GM21528 (cell line): Measurements from ENCODE around the gene GIPC3.
"Not testable (repeated sequence)": the region's sequence is repeated elsewhere in the genome, so short reads cannot be mapped to it uniquely, and the experiment has no call there.

ENCODE experiments used
- ATAC-seq: cut with Tn5 transposase; IDR thresholded peaks from one replicate; pipeline ENCODE4 v1.9.1; 2021; ENCODE audit warnings: mild to moderate bottlenecking, moderate library complexity; ENCODE audit not compliant: unreplicated experiment, low FRiP score

Gene GIPC3

DNA sequence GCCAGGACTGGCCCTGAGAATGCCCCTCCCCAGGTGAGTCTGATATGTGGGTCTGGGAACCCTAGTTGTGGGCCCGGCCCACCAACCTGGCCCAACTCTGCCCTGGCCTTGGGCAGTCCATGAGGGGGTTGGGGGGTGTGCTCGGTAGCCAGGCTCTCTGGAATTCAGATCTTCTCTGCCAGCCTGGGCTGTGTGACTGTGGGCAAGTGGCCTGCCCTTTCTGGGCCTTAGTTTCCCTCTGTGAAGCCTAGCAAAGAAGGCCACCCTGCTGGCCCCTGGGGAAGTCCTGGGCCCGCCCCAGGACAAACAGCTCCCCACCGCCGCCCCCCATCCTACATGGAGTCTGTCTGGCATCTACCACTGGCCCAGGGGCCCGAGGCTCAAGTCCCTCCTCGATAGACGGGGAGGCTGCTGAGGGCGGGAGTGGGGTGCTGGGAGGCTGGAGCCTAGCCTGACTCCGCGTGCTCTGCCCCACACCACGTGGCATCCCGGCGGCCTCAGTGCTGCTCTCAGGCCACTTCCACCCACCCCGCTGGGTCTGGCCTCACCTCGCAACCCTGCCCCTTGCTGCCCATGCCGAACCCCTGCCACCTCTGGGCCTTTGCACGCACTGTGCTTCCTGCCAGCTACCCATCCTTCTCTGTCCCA, 29.7 kb downstream of the GIPC3 start:
- ATAC-seq = no peak

DNA sequence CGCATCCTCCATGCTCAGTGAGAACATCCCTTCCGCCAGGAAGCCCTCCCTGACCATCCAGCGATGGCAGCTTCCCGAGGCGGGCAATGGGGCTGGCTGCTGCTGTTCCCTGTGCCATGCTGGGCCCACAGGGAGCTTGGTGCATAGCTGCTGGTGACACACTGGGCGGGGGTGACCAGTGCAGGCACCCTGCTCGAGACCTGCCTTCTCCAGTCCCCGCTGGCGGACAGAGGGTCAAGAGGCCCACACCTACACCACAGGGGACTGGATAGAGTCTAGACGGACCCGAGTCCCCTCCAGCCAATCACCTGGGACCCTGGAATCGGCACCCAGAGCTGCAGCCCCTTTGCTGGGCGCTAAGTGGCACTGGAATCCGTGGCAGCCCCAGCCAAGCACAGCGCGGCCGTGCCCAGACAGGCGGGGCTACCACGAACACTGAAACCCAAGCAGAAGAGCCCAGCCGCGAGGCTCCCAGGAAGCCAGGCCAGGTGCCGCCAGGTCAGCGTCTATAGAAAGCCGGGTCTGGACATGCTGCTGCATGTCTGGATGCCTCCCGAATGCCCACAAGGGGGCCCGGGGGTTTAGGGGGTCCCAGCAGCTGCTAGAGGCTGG, 30.4 kb downstream of the GIPC3 start:
- no peak for ATAC-seq

DNA sequence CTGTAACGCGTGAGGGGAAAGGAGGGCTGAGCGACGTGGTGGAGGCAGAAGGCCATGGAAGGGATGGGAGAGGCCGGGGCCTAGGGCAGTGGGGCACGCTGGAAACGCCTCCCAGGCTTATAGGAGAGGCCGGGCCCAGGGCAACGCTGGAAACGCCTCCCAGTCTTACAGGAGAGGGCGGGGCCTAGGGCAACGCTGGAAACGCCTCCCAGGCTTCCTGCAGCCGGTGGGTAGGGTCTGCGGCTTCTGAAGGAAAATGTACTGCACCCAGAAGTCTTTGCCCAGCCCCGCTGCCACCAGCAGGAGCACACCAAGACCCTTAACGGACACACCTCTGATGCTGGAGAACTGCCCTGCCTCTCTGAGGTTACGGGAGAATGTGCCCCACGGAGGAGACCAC, 32.2 kb downstream of the GIPC3 start:
- ATAC-seq = no peak

DNA sequence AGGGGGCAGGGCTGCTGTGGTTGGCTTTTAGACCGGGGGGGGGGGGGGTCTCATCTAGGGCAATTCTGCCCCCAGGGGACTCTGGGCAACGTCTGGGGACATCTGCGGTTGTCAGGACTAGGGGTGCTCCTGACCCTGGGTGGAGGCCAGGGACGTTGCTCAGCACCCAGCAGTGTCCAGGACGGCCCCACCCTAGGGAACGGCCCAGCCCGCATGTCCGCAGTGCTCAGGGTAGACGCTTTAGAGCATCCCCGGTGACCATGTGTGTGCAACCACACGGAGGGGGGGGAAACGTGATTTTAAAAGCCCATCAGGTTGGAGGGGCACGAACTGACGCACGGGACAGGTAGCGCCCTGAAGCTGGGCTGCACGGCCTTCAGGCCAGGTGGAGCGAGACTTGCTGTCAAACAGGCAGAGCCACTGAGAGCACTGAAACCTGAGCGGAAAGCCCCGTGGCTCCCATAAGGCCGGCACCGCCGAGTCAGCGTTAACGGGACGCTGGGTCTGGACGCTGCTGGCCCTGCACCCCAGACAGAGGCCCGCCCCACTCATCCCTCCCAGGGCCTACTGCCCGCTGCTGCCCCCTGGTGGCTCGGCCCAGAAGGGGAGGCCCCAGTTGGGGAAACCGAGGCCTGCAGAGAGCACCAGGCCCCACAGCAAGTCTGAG, 33.0 kb downstream of the GIPC3 start:
- ATAC-seq = no peak

DNA sequence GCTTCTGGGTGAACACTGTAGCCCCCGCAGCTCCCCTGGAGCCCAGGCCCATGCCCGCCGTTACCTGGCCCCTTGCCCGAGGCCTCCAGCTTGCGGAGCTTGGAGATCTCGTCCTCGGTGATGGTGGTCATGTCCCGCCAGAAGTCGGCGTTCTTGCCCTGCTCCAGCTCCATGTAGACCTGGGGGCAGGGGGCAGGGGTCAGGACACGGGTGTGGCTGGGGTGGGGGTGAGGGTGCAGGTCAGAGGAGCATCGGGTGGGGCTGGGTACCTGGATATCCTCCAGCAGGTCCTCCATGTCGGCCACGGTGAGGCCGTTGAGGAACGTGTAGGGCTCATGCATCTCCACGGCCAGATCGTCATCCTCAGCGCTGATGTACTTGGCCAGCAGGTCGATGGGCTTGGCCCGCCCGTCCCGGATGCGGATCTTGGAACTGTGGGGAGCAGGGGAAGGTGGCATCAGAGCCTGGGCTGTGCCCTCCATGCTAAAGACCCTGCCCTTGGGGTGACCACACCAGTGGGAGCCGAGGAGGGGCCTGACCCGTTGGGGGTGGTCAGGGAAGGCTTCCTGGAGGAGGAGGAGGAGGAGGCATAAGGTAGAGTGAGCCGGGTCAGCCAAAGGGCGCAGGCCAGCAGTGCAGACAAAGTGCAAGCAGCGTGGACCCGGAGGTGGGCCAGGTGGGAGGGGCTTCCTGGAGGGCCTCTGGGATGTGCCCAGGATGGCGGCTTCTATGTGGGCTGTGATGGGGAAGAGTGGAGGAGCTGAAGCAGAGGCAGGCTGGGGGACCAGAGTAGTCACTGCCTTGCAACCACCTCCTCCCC, 33.7 kb downstream of the GIPC3 start:
- no peak for ATAC-seq

DNA sequence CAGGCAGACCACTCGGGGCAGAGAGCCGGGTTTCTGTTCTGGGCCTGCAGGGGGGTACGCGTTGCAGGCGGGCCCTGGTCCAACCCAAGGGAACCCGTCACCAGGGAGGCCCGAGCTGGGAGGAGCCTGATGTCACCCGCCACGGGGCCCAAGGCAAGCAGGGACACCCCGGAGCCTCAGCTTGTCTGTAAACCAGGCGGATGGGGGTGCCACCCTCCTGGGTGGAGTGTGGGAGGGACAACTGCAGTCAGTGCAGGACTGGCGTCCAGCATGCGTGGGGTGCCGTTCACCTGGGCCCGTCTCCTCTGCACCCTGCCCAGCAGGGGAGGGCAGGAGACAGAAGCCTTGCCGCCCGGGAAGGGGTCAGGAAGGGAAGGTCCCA, 34.3 kb downstream of the GIPC3 start:
- ATAC-seq = no peak

DNA sequence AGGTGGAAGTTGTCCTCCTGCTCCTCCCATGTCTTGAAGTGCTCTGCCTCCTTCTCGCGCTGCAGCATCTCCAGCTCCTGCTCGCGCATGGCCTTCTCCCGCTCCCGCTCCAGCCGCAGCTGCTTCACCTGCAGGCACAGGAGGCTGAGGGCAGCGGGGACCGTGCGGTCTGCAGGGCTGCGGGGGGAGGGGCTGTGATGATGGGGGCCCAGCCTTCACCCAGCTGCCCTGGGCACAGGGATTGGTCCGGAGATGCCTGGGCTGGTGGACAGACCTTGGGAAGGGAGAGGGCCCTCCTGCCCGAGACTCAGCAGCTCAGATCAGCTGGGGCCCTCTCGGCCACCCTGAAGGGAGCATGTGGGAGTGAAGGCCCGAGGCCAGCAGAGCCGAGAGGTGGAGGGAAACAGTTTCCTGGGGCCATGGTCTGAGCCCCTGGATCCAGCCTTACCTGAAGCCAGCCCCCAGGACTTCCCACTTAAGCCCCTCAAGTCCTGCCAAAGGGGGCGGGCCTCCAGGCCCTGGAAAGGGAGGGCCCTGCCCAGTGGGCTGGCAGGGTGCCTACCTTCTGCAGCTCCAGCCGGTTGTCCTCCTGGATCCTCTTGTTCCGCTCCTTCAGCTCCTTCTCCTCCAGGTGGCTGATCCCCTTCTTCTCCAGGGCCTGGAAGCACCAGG, 35.0 kb downstream of the GIPC3 start:
- ATAC-seq = no peak

DNA sequence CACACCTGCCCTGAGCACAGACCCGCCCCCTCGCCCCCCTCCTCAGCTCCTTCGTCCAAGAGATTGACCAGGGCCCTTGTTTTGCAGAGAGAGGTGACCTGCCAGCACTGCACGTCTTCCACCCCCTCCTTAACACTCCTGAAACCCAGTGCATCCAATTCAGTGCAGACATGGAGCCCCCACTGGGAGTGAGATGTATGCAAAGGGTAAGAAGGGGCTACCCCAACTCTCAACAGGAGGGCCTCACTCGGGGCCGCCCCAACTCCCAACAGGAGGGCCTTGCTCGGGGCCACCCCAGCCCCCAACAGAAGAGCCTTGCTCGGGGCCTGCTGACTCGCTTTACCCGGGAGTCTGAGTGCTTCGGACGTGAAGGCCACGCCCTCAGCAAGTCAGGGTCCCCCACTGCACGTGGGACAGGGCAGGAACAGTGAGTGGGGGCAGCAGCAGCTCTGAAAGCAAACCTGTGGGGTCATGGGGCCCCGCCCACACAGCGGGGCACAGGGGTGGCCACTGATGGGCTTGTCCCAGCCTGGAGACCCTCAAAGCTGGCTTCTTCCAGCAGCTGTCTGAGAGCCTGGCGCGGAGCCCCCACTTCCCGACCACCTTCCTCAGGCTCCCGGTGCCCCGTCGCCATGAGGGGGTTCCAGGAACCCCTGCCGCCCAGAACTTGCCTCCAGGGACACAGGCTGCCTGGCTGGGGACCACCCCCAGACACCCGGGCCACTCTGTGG, 35.7 kb downstream of the GIPC3 start:
- ATAC-seq = no peak

DNA sequence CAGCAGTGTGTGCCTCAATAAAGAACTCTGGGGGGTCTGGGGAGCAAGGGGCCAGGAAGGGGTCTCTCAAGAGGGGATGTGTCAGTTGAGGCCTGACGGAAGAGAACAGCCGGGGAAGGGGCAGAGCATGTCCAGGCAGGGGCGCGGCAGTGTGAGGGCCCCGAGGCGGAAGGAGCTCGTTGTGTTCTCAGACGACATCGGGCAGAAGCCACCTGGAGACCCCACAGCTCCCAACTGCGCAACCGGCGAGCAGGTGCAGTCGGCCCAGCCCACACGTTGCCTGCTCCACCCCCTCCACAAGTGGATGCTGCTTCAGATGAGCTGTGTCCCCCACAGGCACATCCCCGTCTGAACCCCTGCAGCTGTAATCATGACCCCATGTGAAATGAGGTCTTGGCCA, 36.4 kb downstream of the GIPC3 start:
- no peak for ATAC-seq

DNA sequence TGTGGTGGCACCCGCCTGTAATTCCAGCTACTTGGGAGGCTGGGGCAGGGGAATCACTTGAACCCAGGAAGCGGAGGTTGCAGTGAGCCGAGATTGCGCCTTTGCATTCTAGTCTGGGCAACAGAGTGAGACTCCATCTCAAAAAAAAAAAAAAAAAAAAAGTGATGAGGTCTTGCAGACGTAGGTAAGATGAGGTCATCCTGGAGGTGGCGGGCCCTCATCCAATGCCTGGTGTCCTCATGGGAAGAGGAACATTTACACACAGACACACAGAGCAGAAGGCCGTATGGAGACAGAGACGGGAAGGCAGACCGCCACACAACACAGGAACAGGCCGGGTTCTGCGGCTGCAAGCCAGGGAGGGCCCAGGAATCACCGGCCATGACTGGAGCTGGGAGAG, 36.9 kb downstream of the GIPC3 start:
- ATAC-seq = no peak

DNA sequence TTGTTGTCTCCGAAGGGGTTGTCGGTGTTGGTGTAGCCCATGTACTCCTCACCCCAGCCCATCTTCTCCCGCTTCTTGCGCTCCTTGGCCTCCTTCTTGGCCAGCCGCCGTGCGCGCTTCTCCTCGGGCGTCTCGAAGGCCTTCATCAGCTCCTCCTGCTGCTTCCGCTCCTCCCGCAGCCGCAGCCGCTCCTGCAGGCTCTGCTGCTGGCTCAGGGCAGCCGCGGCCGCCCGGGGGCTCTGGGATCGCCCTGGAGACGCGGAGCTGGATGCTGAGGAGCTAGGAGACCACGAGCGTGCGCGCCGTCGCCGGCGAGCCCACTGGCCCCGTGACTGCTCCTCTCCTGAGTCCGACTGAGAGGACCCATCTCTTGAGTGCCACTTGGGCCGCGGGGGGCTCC, 38.4 kb downstream of the GIPC3 start:
- ATAC-seq = no peak

DNA sequence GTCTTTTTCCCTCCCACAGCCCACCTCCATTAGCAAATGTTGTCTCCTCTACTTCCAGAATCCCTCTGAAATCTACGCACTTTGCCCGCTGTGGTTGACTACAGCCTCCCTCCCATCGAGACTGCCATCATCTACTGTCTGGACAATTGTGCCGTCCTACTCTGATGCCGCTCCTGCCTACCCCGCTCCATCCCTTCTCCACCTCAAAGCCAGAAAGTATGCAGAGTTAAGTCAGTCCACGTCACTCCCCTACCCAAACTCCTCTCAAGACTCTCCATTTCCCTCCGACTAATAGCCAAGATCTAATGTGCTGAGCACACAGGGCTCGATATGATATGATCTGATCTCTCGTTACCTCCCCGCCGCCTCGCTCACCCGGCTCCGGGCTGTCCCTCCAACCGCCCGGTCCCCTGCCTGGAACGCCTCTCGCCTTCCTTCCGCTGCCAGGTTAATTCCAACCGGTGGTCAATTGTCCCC, 40.8 kb downstream of the GIPC3 start:
- peak; percentile 7 for ATAC-seq

DNA sequence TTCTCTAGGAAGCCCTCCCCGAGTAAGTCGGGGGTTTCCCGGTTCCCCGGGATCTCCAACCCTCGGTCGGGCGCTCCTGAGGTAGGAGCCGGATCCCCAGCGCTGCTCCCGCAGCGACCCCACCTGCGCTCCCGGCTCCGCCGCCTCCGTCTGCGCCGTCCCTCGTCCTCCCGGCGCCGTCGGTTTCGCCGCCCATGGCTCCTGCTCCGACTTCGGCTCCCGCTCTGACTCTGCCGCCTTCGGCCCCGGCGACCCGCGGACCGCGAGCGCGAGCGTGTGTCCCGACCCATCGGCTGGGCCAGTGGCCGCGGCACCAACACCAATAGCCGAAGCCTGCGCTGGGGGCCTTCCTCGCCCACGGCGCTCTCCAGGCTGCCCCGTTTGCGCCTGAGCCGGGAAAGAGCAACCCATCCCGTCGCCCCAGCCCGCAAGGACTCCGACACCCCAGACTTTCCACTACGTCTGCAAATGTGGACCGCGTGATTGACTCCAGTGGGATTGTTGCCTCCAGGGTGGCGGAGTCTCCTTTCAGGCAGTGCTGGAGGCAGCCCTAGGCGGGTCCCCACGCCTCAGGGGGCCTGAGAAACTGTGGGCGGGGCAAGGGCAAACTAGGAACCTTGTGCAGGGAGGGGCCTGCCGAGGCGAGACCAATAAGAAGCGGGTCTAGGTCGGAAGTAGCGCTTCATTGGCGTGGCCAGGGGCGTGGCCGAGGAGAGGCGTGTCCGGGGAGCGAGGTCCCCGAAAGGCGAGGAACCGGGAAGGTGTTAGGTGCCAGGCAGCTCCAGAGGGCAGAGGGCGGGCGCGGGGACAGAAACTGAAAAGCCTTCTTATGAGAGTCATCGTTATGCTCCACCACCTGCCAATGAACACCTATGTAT, 41.4 kb downstream of the GIPC3 start, which contains the start of gene CACTIN:
Gene CACTIN (minus strand): TSS at position 318 of the 878 bp plus-strand sequence. CDS start 28 bp downstream, at position 290.
- ATAC-seq = peak; percentile 76

DNA sequence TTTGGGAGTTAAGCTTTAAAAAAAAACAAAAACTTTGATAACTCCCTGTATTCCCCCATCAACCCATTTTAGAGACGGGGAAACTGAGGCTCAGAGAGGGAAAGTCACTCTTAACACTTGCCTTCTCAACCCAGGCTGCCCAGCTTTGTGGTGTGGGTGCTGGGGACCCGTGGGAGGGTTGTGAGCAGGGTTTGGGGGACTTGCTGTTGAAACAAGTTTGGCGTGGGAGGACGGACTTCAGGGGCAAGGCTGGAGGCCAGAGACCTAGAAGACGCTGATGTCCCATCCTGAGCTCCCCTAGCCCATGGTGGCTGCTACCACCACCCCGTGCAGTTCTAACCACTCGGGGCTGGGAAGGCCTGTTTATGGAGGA, 42.1 kb downstream of the GIPC3 start:
- ATAC-seq = no peak

DNA sequence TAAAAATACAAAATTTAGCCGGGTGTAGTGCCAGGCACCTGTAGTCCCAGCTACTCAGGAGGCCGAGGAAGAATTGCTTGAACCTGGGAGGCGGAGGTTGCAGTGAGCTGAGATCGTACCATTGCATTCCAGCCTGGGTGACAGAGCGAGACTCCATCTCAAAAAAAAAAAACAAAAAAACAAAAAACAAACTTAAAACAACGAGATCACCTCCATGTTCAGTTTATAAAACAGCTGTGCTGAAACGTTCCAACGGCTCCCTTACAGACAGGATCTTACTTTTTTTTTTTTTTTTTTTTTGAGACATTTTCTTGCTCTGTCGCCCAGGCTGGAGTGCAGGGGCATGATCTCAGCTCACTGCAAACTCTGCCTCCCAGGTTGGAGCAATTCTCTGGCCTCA, 43.5 kb downstream of the GIPC3 start:
- not testable (repeated sequence) for ATAC-seq

DNA sequence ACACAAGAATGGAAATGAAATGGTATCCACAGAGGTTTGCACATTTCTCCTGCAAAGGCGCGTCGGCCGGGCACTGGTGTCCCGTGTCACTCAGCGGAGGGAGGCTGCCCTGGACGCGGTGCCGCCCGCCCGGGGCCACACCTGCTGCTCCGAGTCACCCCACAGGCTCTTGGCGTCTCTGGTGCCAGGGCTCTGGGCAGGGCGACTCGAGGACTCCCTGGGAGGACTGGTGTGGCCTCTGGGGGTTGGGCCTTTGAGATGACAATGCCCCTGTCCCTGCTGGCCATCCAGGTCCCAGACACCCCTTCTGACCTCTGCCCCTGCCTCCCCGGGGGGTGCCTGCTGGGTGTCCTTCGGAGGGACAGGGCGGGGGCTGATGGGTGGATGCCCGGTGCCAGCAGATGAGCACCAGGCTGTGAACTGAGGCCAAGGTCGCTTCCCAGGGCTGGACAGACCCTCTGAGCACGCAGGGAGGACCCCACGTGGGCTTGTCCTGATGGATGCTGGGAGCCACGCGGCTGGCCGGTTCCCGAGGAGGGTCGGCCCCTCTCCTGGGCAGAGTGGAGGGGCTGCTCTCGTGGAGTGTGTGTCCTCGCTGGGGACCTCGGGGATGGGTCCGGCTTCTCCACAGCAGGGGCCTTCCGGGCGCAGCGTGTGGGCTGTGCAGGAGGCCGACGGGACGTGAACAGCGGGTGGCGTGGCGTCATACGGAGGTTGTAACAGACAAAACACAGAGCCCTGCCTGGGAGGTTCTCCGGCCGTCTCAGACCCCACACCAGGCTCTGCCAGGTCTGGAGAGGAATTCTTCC, 46.0 kb downstream of the GIPC3 start:
- ATAC-seq = no peak

DNA sequence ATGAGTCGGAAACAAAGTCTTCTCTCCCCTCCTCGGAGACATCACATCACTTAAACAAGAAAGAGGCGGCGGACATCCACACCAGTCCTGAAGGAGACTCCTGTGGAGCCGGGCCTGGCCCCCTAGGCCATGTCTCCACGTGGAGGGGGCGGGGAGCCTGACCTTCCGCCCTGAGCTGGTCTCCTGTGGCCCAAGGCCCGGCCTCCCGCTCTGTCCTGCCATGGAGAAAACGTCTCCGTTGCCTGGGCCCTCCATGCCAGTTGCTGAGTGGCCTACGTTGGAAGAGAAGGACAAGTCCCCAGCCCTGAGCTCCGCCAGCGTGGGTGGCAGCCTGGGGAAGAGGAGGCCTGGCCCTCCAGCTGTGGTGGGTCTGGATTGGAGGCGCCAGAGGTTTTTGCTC, 46.8 kb downstream of the GIPC3 start:
- no peak for ATAC-seq
